IMR-90 (cell line): ENCODE measurements around the gene BACE1-AS. TPM values are rescaled to one million over a fixed set of nuclear protein-coding genes. Genes with fewer than 3 reads are reported as not detected.

ENCODE experiments used
- ATAC-seq: fragments of 200-7000 bp; cut with Tn5 transposase; 2 replicates; pipeline ENCODE4 v1.9.1; 2020; ENCODE audit warnings: low read depth, mild to moderate bottlenecking, moderate library complexity
- BruUV-seq: library from RNA; stranded (reverse); fragments of 400-500 nt; replicated peaks from 2 replicates; lab custom pipeline; 2021; lab: Mats Ljungman, UMichigan
- CTCF ChIA-PET: fragments of 300-600 bp; formaldehyde crosslinking; extraction: SDS; loops from one replicate; lab custom pipeline; 2021; ENCODE audit warnings: antibody characterized with exemption; lab: Yijun Ruan, JAX
- POLR2A ChIA-PET: fragments of 300-600 bp; sonication (Branson Sonifier 250); formaldehyde crosslinking; loops from one replicate; lab custom pipeline; 2022; ENCODE audit warnings: antibody characterized with exemption; ENCODE audit not compliant: unreplicated experiment; lab: Charles Lee
- DNase-seq: peaks from one replicate; pipeline ENCODE4 v3.0.0; 2013
- H2AFZ ChIP-seq: replicated peaks from 2 replicates; pipeline ENCODE3; 2013; ENCODE audit warnings: low read length, mild to moderate bottlenecking; ENCODE audit not compliant: poor library complexity
- H2AK5ac ChIP-seq: 2 replicates; pipeline ENCODE4 v1.6.1; 2013; ENCODE audit warnings: low read depth, low read length, inconsistent platforms
- H2AK9ac ChIP-seq: replicated peaks from 2 replicates; pipeline ENCODE3; 2013; ENCODE audit warnings: mild to moderate bottlenecking, low read depth, low read length, moderate library complexity; ENCODE audit not compliant: poor library complexity
- H2BK120ac ChIP-seq: 2 replicates; pipeline ENCODE4 v1.6.1; 2013; ENCODE audit warnings: low read depth, low read length, inconsistent platforms
- H2BK15ac ChIP-seq: 3 replicates; pipeline ENCODE4 v1.6.1; 2013; ENCODE audit warnings: low read depth, low read length, inconsistent platforms
- H2BK20ac ChIP-seq: 2 replicates; pipeline ENCODE4 v1.6.1; 2013; ENCODE audit warnings: low read depth, mild to moderate bottlenecking, inconsistent platforms, low read length, moderate library complexity
- H2BK5ac ChIP-seq: 2 replicates; pipeline ENCODE4 v1.6.1; 2013; ENCODE audit warnings: mild to moderate bottlenecking, low read depth, low read length, inconsistent platforms; ENCODE audit not compliant: poor library complexity, severe bottlenecking
- H3K14ac ChIP-seq: replicated peaks from 2 replicates; pipeline ENCODE4 v1.6.1; 2013; ENCODE audit warnings: low read depth, low read length, inconsistent platforms
- H3K18ac ChIP-seq: 2 replicates; pipeline ENCODE4 v1.6.1; 2013; ENCODE audit warnings: low read depth, low read length, control low read depth
- H3K23ac ChIP-seq: 2 replicates; pipeline ENCODE4 v1.6.1; 2013; ENCODE audit warnings: low read depth, low read length, inconsistent platforms
- H3K27ac ChIP-seq: 2 replicates; pipeline ENCODE4 v1.5.1; 2013; ENCODE audit warnings: mild to moderate bottlenecking, control low read depth, low read length; ENCODE audit not compliant: insufficient read depth
- H3K27me3 ChIP-seq: 2 replicates; pipeline ENCODE4 v1.6.1; 2013; ENCODE audit warnings: low read length; ENCODE audit not compliant: control insufficient read depth, insufficient read depth
- H3K36me3 ChIP-seq: 2 replicates; pipeline ENCODE4 v1.6.1; 2013; ENCODE audit warnings: low read length, mixed read lengths; ENCODE audit not compliant: control insufficient read depth, insufficient read depth
- H3K4ac ChIP-seq: 2 replicates; pipeline ENCODE4 v1.6.1; 2013; ENCODE audit warnings: low read depth, low read length, inconsistent platforms
- H3K4me1 ChIP-seq: 2 replicates; pipeline ENCODE4 v1.6.1; 2013; ENCODE audit warnings: low read length, mixed read lengths; ENCODE audit not compliant: control insufficient read depth, insufficient read depth
- H3K4me2 ChIP-seq: 2 replicates; pipeline ENCODE4 v1.6.1; 2013; ENCODE audit warnings: low read depth, mild to moderate bottlenecking, control low read depth, low read length, moderate library complexity
- H3K4me3 ChIP-seq: 2 replicates; pipeline ENCODE4 v1.5.1; 2013; ENCODE audit warnings: low read depth, mild to moderate bottlenecking, control low read depth, low read length, moderate library complexity; ENCODE audit not compliant: insufficient read depth
- H3K56ac ChIP-seq: 2 replicates; pipeline ENCODE4 v1.6.1; 2013; ENCODE audit warnings: low read length, inconsistent platforms; ENCODE audit not compliant: insufficient read depth; ENCODE audit errors: extremely low read depth
- H3K79me1 ChIP-seq, 2 experiments: 2 replicates each; pipeline ENCODE4 v1.6.1; 2013; ENCODE audit warnings: low read length in 2 of 2, inconsistent platforms in 1 of 2, low read depth in 1 of 2
- H3K9ac ChIP-seq: 2 replicates; pipeline ENCODE4 v1.6.1; 2013; ENCODE audit warnings: low read depth, low read length, control low read depth
- H3K9me1 ChIP-seq: 2 replicates; pipeline ENCODE4 v1.6.1; 2013; ENCODE audit warnings: low read length, inconsistent platforms; ENCODE audit not compliant: insufficient read depth
- H3K9me3 ChIP-seq: 2 replicates; pipeline ENCODE4 v1.6.1; 2013; ENCODE audit warnings: low read length; ENCODE audit not compliant: control insufficient read depth, insufficient read depth
- H4K20me1 ChIP-seq: 2 replicates; pipeline ENCODE4 v1.6.1; 2013; ENCODE audit warnings: low read length, inconsistent platforms; ENCODE audit not compliant: insufficient read depth
- H4K5ac ChIP-seq: 2 replicates; pipeline ENCODE4 v1.6.1; 2013; ENCODE audit warnings: mild to moderate bottlenecking, low read depth, low read length, control low read depth
- H4K8ac ChIP-seq, 2 experiments: 2 replicates each; pipeline ENCODE4 v1.6.1; 2013; ENCODE audit warnings: low read depth in 2 of 2, low read length in 2 of 2, control low read depth in 1 of 2, inconsistent platforms in 1 of 2
- H4K91ac ChIP-seq: 2 replicates; pipeline ENCODE4 v1.6.1; 2013; ENCODE audit warnings: low read depth, low read length, inconsistent platforms; ENCODE audit not compliant: insufficient read depth
- BHLHE40 ChIP-seq: fragments of 150-350 bp; IDR thresholded peaks from 2 replicates; pipeline ENCODE4 v1.6.1; 2016; ENCODE audit warnings: mild to moderate bottlenecking, low read depth, low read length
- CEBPB ChIP-seq: IDR thresholded peaks from 2 replicates; pipeline ENCODE4 v1.6.1; 2012; ENCODE audit warnings: low read depth, low read length, improper control_type of control experiment
- CTCF ChIP-seq: conservative IDR thresholded peaks from 2 replicates; pipeline ENCODE4 v1.5.1; 2012; ENCODE audit warnings: mild to moderate bottlenecking, low read depth, low read length, improper control_type of control experiment
- FOS ChIP-seq: fragments of 150-350 bp; IDR thresholded peaks from 2 replicates; pipeline ENCODE4 v1.6.1; 2016; ENCODE audit warnings: low read depth, low read length
- MAFK ChIP-seq: IDR thresholded peaks from 2 replicates; pipeline ENCODE4 v1.6.1; 2012; ENCODE audit warnings: low read depth, low read length, improper control_type of control experiment
- MXI1 ChIP-seq: IDR thresholded peaks from 2 replicates; pipeline ENCODE4 v1.6.1; 2012; ENCODE audit warnings: low read depth, mild to moderate bottlenecking, low read length, moderate library complexity, borderline replicate concordance
- NFE2L2 ChIP-seq: fragments of 150-350 bp; IDR thresholded peaks from 2 replicates; pipeline ENCODE4 v1.6.1; 2016; ENCODE audit warnings: low read depth, mild to moderate bottlenecking, low read length
- SMC3 ChIP-seq: fragments of 150-350 bp; IDR thresholded peaks from 2 replicates; pipeline ENCODE4 v1.6.1; 2016; ENCODE audit warnings: low read depth, mild to moderate bottlenecking, antibody characterized with exemption, low read length, moderate library complexity
- WGBS, 2 experiments: methylation state at CpG; one replicate each; pipeline versions ENCODE4 v1.1.5 to v1.1.7; 2013; ENCODE audit warnings: missing lambda C conversion rate in 2 of 2; ENCODE audit not compliant: insufficient read length in 1 of 2; ENCODE audit errors: extremely low coverage in 2 of 2; 5-methylcytosine and 5-hydroxymethylcytosine counted together
- dilution Hi-C: fragments of 300-500 bp; cut with HindIII; formaldehyde crosslinking; loops from one replicate; pipeline ENCODE4 v1.14.3; 2018; ENCODE audit warnings: low sequenced_read_pairs; ENCODE audit not compliant: unreplicated experiment
- in situ Hi-C: fragments of 300-500 bp; cut with MboI; formaldehyde crosslinking; loops from 3 replicates; pipeline ENCODE4 v1.14.3; 2019; ENCODE audit warnings: low sequenced_read_pairs, inconsistent platforms, mixed read lengths
- intact Hi-C: fragments of 100-400 bp; cut with micrococcal nuclease; formaldehyde crosslinking; loops from 2 replicates; pipeline ENCODE4 v1.10.0; 2022
- polyA plus RNA-seq, 3 experiments: library from polyadenylated mRNA; depleted of rRNA; stranded (reverse); fragments of >200 nt; gene quantifications; 2 replicates each; pipeline ENCODE4 v1.2.3, GENCODE V29; 2012; ENCODE audit warnings: low replicate concordance in 1 of 3
- total RNA-seq: library from RNA; depleted of rRNA; stranded (reverse); fragments of >200 nt; gene quantifications from 2 replicates; pipeline ENCODE4 v1.2.3, GENCODE V29; 2012

Gene BACE1-AS
- total and polyA plus RNA-seq, 2 of the 4 experiments (the other 2 are of a cell fraction), result 2.7 to 2.9 TPM

DNA sequence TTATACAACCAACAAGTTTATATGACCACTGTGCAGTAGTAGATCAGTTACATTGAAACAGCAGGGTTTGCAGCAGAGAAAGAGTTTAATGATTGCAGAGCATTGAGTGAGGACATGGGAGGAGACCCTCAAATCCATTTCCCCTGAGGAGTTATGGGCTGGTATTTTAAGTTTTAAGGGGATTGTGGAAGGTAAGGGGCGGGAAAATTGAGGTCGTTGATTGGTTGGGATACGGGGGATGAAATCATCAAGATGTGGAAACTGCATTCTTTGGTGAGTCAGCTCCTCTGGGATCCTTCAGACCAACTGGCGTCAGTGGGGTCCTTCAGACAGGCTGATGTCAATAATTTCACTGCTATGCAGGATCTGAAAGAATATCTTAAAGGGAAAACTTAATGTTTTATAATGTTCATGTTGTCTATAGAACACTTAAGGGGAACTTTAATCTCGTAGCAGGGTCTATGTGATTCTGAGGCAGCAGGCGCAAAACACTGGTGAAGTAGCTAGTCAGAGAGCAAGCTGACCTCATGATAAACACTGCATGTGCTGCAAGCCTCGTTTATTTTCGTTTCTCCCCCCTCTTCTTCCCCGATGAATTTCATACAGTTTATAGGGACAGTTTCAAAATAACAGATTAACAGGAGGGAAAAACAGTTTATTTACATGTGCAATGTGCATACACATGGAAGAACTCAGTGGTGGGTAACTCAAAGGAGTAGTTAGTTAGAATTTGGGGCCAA, 17.4 kb upstream of the BACE1-AS start:
- intact Hi-C loops, result no loop called here
- H2BK20ac ChIP-seq, result peak overlapping the region; percentile 78
- peak overlapping the region; percentile 63 for H3K4me2 ChIP-seq
- ChIA-PET CTCF (interaction anchor here (0.8 to 1.0 kb wide), 3 partner anchors 25 to 42 kb away, joined by 3 read pairs; no protein-coding TSS in a partner anchor), POLR2A (no interaction called here)
- no peaks in the 10 kb centered on the region for H3K27me3 ChIP-seq
- H2AK9ac ChIP-seq, result no peak overlapping the region
- H3K79me1 ChIP-seq, result peaks cover 8 to 30% of the 10 kb centered on the region in 2 experiments; a peak in 2 of 4 replicates
- peak overlapping the region; percentile 69; the same call in 1 of the 2 replicates for H4K91ac ChIP-seq
- H3K27ac ChIP-seq, result peak overlapping the region; percentile 91
- H4K20me1 ChIP-seq, result no peaks in the 10 kb centered on the region; the same call in 1 of the 2 replicates
- WGBS, 2 experiments, result 0% methylated on average over 2 of the region's 9 CpGs; no CpG with 5 or more reads in 1 of the 2 experiments
- H3K4me3 ChIP-seq, result peak overlapping the region; percentile 11; the same call in 1 of the 2 replicates
- peak overlapping the region; percentile 71; the same call in 1 of the 2 replicates for H3K23ac ChIP-seq
- BruUV-seq, result no TSS peak
- peak overlapping the region; percentile 95 for H2BK5ac ChIP-seq
- H2AK5ac ChIP-seq, result no peak overlapping the region
- H3K4ac ChIP-seq, result peak overlapping the region; percentile 66; the same call in 1 of the 2 replicates
- H3K9ac ChIP-seq, result peak overlapping the region; percentile 27
- DNase-seq (peak; percentile 92), ATAC-seq (peak; percentile 93)
- no peaks in the 10 kb centered on the region; the same call in 1 of the 2 replicates for H3K9me3 ChIP-seq
- H4K8ac ChIP-seq, result peak overlapping the region; percentile 3 to 89; a peak in 3 of 4 replicates
- peaks cover 4% of the 10 kb centered on the region for H3K4me1 ChIP-seq
- H2BK15ac ChIP-seq, result peak overlapping the region; percentile 85
- H3K14ac ChIP-seq, result 0 out of 2 replicates have a peak overlapping the region, but pooled peaks have one; percentile 51
- dilution Hi-C loops, result no loop called here
- peaks cover 4% of the 10 kb centered on the region for H3K36me3 ChIP-seq
- in situ Hi-C loops, result no loop called here
- peak overlapping the region; percentile 88 for H2BK120ac ChIP-seq
- H3K9me1 ChIP-seq, result no peaks in the 10 kb centered on the region
- H2AFZ ChIP-seq, result peak overlapping the region; percentile 68
- peak overlapping the region; percentile 48; the same call in 1 of the 2 replicates for H3K18ac ChIP-seq
- H4K5ac ChIP-seq, result peak overlapping the region; percentile 45; the same call in 1 of the 2 replicates
- H3K56ac ChIP-seq, result peak overlapping the region; percentile 82
- TF ChIP-seq BHLHE40, result peak; percentile 84
- TF ChIP-seq CEBPB, result peak; percentile 90
- TF ChIP-seq MXI1, result peak; percentile 61
- peak; percentile 40; the same call in 1 of the 2 replicates for TF ChIP-seq NFE2L2
- TF ChIP-seq SMC3, result no peak
- TF ChIP-seq CTCF, result no peak
- peak; percentile 40; the same call in 1 of the 2 replicates for TF ChIP-seq MAFK
- peak; percentile 84 for TF ChIP-seq FOS
